Colonic mucosa (tissue), 4 donors: ENCODE results near the gene TNS2. TPM values are rescaled to one million over a fixed set of nuclear protein-coding genes. Genes with fewer than 3 reads are reported as not detected.

Experiments used
- DNase-seq: peaks from one replicate; pipeline ENCODE4 v3.0.0-alpha.2; 2020
- H3K27ac ChIP-seq: fragments of 200-600 bp; one replicate; pipeline ENCODE4 v1.8.0; 2021
- H3K27me3 ChIP-seq: fragments of 200-600 bp; one replicate; pipeline ENCODE4 v1.8.0; 2021
- H3K36me3 ChIP-seq: fragments of 200-600 bp; one replicate; pipeline ENCODE4 v1.8.0; 2021
- H3K4me1 ChIP-seq: fragments of 200-600 bp; one replicate; pipeline ENCODE4 v1.8.0; 2021; ENCODE audit warnings: mild to moderate bottlenecking
- H3K4me3 ChIP-seq: fragments of 200-600 bp; one replicate; pipeline ENCODE4 v1.8.0; 2021
- H3K9ac ChIP-seq, 2 donors: one replicate each; pipeline ENCODE4 v1.7.0; 2013; ENCODE audit warnings: control low read depth in 2 of 2, low read depth in 2 of 2, low read length in 2 of 2
- H3K9me3 ChIP-seq: fragments of 200-600 bp; one replicate; pipeline ENCODE4 v1.8.0; 2021
- intact Hi-C: fragments of 100-400 bp; cut with DNase I; formaldehyde crosslinking; loops from one replicate; pipeline ENCODE4 v1.14.1; 2022
- total RNA-seq, 2 donors: library from RNA; stranded (reverse); fragmentation: NEBNext Ultra II Directional in 1 of 2; extraction: Animal tissue kit (Norgen Biotek cat#: 25700) in 1 of 2; gene quantifications; one replicate each; pipeline ENCODE4 v1.2.1, GENCODE V29; 2021
- TF ChIP-seq, protein P1 (sequence below): fragments of 200-600 bp; IDR thresholded peaks from one replicate; pipeline ENCODE4 v1.8.0; 2022; ENCODE audit warnings: antibody characterized with exemption, mild to moderate bottlenecking
- donor health status: healthy.
- donor health status: DM: no; HTN: no; CAD: no.
- donor health status: DM: no; HTN: no; CAD: no.

TNS2 gene
- total RNA-seq, 2 donors from 2014 or later, result 26.0 to 27.1 TPM

DNA sequence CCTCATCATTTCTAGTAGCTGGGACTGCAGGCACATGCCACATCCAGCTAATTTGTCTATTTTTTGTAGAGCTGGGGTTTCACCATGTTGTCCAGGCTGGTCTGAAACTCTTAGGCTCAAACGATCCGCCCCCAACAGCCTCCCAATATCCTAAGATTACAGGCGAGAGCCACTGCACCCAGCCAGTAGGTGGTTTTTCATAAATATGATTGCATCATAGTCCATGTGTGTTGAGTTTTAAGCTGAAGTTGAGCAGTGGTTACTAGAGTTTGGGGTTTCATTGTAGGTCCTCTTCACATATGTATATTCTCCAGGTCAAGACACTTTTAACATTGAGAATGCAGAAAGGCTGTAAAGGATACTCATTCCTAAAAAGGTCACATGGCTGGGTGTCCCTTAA is 13.1 kb upstream of the TNS2 start:
- TF ChIP-seq, protein P1, sequence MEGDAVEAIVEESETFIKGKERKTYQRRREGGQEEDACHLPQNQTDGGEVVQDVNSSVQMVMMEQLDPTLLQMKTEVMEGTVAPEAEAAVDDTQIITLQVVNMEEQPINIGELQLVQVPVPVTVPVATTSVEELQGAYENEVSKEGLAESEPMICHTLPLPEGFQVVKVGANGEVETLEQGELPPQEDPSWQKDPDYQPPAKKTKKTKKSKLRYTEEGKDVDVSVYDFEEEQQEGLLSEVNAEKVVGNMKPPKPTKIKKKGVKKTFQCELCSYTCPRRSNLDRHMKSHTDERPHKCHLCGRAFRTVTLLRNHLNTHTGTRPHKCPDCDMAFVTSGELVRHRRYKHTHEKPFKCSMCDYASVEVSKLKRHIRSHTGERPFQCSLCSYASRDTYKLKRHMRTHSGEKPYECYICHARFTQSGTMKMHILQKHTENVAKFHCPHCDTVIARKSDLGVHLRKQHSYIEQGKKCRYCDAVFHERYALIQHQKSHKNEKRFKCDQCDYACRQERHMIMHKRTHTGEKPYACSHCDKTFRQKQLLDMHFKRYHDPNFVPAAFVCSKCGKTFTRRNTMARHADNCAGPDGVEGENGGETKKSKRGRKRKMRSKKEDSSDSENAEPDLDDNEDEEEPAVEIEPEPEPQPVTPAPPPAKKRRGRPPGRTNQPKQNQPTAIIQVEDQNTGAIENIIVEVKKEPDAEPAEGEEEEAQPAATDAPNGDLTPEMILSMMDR, result no peak
- no peak overlapping the region for H3K9ac ChIP-seq
- no peak for DNase-seq
- H3K4me1 ChIP-seq, result no peaks in the 10 kb centered on the region
- H3K4me3 ChIP-seq, result no peak overlapping the region
- H3K36me3 ChIP-seq, result peaks cover 43% of the 10 kb centered on the region
- intact Hi-C loops, result no loop called here
- H3K27me3 ChIP-seq, result no peaks in the 10 kb centered on the region
- H3K9me3 ChIP-seq, result no peaks in the 10 kb centered on the region
- no peak overlapping the region for H3K27ac ChIP-seq

DNA sequence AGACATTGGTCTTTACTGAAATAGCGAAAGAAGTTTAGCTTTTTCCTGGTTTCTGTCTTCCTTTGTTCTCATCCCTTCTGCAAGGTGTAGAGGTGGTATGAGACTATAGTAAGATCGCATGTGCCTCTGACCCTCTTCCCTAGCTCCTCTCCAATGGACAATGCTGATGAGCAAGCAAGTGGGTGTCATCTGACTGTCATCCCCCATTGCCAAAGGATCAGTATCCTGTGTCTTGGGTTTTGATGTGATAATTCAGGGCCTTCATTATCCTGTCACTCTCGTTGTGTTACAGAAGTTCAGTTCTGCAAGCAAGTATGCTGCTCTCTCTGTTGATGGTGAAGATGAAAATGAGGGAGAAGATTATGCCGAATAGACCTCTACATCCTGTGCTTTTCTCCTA is 10.0 kb upstream of the TNS2 start:
- no peaks in the 10 kb centered on the region for H3K4me1 ChIP-seq
- no peak for DNase-seq
- intact Hi-C loops, result no loop called here
- peaks cover 29% of the 10 kb centered on the region for H3K36me3 ChIP-seq
- no peaks in the 10 kb centered on the region for H3K27me3 ChIP-seq
- H3K27ac ChIP-seq, result no peak overlapping the region
- H3K9me3 ChIP-seq, result no peaks in the 10 kb centered on the region
- H3K9ac ChIP-seq, result no peak overlapping the region
- H3K4me3 ChIP-seq, result no peak overlapping the region
- TF ChIP-seq, protein P1, result no peak

DNA sequence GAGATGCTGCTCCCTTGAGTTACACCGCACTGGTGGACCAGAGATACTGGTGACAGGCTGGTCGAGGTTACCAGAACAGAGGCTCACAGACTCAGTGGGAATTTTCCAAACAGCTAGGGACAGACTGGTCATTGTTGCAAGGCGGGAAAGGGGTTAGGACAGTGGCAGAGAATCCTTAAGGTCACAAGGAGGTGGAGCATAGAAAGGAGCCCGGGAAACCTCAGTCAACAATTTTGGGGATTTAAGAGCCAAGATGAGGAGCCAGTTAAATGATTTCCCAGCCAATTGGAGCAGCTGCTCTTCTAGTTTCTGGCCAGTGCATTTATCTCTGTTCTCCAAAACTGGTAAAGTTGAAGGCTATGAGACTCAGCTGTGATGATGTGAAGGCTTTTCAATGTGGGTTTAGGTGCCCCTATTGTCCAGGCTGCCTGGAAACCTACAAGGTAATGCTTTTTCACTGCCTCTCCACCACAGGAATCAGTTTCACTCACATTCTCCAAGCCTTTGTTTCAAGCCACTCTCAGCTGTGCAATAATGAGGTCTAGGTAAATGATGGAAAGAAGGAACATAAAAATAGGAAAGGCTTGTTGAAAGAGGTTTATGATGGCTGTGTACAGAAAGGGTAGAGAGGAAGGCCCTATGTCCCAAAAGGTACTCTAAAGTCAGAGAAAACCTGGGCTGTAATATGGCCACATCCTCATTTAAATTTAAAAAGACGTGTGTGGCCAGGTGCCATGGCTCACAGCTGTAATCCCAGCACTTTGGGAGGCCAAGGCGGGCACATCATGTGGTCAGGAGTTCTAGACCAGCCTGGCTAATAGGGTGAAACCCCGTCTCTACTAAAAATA is 7.0 kb upstream of the TNS2 start:
- Histone ChIP-seq H3K27me3 (no peaks in the 10 kb centered on the region), H3K36me3 (peaks cover 11% of the 10 kb centered on the region), H3K4me3 (no peak overlapping the region), H3K9ac (no peak overlapping the region), H3K9me3 (no peaks in the 10 kb centered on the region), H3K4me1 (no peaks in the 10 kb centered on the region), H3K27ac (no peak overlapping the region)
- TF ChIP-seq, protein P1, result no peak
- intact Hi-C loops, result no loop called here
- DNase-seq, result no peak

DNA sequence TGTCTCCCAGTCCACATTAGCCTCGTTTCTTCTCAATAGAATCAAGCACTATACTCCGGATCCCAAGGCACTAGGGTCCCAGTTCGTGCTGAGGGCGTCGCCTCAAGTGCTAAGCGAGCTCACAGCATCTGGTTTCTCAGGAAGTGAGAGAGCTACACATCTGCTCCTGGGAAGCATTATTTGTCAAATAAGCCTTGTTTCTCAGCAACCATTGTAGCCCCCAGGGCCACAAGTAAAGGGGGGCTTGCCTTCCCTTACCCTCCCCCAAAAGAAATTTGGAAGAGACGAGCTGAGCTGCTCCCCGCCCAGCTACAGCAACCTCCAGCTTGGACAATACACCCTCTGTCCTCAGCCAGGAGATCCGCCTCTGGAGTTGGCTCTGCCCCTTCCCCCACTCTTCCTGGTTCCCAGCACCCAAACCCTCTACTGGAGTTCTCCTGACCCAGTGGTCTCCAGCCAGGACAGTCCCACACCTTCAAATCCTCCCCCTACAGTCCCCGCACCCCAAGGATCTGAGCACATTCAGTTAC is 5.7 kb upstream of the TNS2 start:
- peak overlapping the region; percentile 12 for H3K27ac ChIP-seq

DNA sequence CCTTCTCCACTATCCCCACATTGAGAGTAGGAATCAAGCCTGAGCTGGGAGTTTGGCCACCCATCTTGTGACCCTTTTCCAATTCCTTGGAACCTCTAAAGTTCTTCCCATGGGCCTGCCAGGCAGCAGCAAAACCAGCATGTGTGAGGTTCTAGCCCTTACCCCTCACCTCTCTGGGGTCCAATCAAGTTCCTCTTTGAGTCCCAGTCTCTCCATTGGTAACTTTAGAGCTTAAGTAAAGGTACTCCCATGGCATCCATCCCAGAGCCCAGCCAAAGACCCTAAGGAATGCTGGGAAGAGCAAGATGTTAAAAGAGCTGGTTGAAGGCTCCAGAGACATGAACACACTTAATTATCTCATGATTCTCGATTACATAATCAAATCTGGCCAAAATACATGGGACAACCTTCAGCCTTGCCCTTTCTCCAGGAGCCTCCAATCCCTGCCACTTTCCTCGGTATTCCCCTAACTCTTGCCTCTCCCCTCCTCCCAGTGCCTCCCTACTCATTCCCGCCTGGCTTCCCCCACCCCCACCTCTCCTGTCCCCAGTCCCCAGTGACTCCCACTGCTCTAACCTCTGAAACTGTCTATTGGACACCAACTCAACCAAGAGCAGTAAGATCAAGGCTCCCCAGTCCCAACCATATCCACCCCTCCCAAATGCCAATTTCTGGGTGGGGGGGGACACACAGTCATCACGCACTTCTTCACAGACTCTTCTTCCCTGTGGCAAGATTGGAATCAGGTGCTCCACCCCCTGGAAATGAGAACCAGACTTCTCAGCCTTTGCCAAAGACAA is 4.8 kb upstream of the TNS2 start:
- H3K9me3 ChIP-seq, result no peaks in the 10 kb centered on the region
- no peaks in the 10 kb centered on the region for H3K36me3 ChIP-seq
- peak overlapping the region; percentile 12 for H3K27ac ChIP-seq
- no peak overlapping the region for H3K4me3 ChIP-seq
- H3K9ac ChIP-seq, result no peak overlapping the region
- peaks cover 14% of the 10 kb centered on the region for H3K4me1 ChIP-seq
- TF ChIP-seq, protein P1, result no peak
- no peaks in the 10 kb centered on the region for H3K27me3 ChIP-seq
- no peak for DNase-seq
- intact Hi-C loops, result no loop called here

More for the DNA sequence above, 5.7 kb upstream of the TNS2 start:
- intact Hi-C loops, result no loop called here
- Histone ChIP-seq H3K36me3 (peaks cover 4% of the 10 kb centered on the region), H3K4me1 (peaks cover 12% of the 10 kb centered on the region), H3K27me3 (no peaks in the 10 kb centered on the region), H3K9ac (no peak overlapping the region), H3K9me3 (no peaks in the 10 kb centered on the region), H3K4me3 (no peak overlapping the region)
- peak; percentile 49 for DNase-seq
- TF ChIP-seq, protein P1, result no peak
